ENCODE measurements around the gene PPP6R3. TPM values are rescaled to one million over a fixed set of nuclear protein-coding genes. Genes with fewer than 3 reads are reported as not detected.

PPP6R3 gene
- total and polyA plus RNA-seq, 2 of the 8 experiments (the other 6 are each of a cell fraction or from before 2014, with no cell fraction given): 44.6 to 150 TPM

GRCh38 chr11:68584991-68585524, 124.5 kb downstream of the PPP6R3 start:
- Histone ChIP-seq H2BK5ac (ENCODE audit: low read depth, low read length) (no peak overlapping the region), H4K8ac (ENCODE audit: extremely low read depth, insufficient read depth, low read length) (no peak overlapping the region), H3K27ac (ENCODE audit: low read depth, low read length) (no peak overlapping the region), H3K79me1 (ENCODE audit: low read depth, low read length) (peaks cover under 1% of the 10 kb centered on the region; the same call in 1 of the 2 replicates), H3K14ac (ENCODE audit: insufficient read length) (no peak overlapping the region), H3K79me2 (ENCODE audit: control insufficient read depth in 1 of 2, insufficient read depth in 2 of 2, low read length in 2 of 2) (peaks cover 0 to 11% of the 10 kb centered on the region in 2 experiments; a peak in 1 of 4 replicates), H3K9me3 (ENCODE audit: insufficient read depth in 2 of 2, low read depth in 1 of 2, low read length in 1 of 2) (no peaks in the 10 kb centered on the region), H3K27me3 (replicated peaks in 1 of 4; ENCODE audit: control insufficient read depth in 3 of 4, extremely low read depth in 1 of 4, insufficient read depth in 3 of 4, low read length in 3 of 4) (no peaks in the 10 kb centered on the region), H3K56ac (replicated peaks; ENCODE audit: insufficient read length, low read depth, low read length) (no peak overlapping the region), H4K5ac (ENCODE audit: insufficient read length, low read depth, low read length) (no peak overlapping the region), H2BK20ac (ENCODE audit: low read length) (no peak overlapping the region; the same call in 1 of the 2 replicates), H4K91ac (replicated peaks; ENCODE audit: insufficient read length, low read length) (no peak overlapping the region), H3K4me2 (ENCODE audit: insufficient read depth in 1 of 2, low read depth in 2 of 2, low read length in 2 of 2) (no peak overlapping the region), H2BK120ac (replicated peaks; ENCODE audit: low read depth, low read length) (no peak overlapping the region), H3K4me1 (replicated peaks in 1 of 4; ENCODE audit: control insufficient read depth in 3 of 4, insufficient read depth in 4 of 4, low read length in 3 of 4) (no peaks in the 10 kb centered on the region), H3K36me3 (ENCODE audit: control insufficient read depth in 2 of 4, insufficient read depth in 4 of 4, low read length in 3 of 4) (peaks cover 4 to 35% (median 23%) of the 10 kb centered on the region in 4 experiments; a peak in 7 of 8 replicates), H3K18ac (ENCODE audit: extremely low read depth, low read length) (no peak overlapping the region), H3K23ac (ENCODE audit: insufficient read length) (no peak overlapping the region), H3K4me3 (ENCODE audit: extremely low read depth in 1 of 4, insufficient read depth in 2 of 4, low read depth in 3 of 4, low read length in 4 of 4) (no peak overlapping the region), H2BK12ac (ENCODE audit: low read depth, low read length) (no peak overlapping the region), H2AFZ (ENCODE audit: low read length) (no peak overlapping the region), H3K23me2 (ENCODE audit: low read depth, low read length) (no peaks in the 10 kb centered on the region), H2BK15ac (ENCODE audit: low read length) (no peak overlapping the region), H4K20me1 (replicated peaks in 1 of 2; ENCODE audit: control insufficient read depth in 1 of 2, insufficient read depth in 2 of 2, low read length in 2 of 2) (peaks cover 0 to 4% of the 10 kb centered on the region in 2 experiments), H3K4ac (replicated peaks; ENCODE audit: insufficient read length, low read depth, low read length) (no peak overlapping the region), H2AK5ac (ENCODE audit: low read depth, low read length) (no peak overlapping the region), H3K9ac (replicated peaks in 1 of 4; ENCODE audit: extremely low read depth in 1 of 4, low read depth in 3 of 4, low read length in 3 of 4) (no peak overlapping the region)
- no peak for DNase-seq (ENCODE audit: low read depth in 1 of 2, low spot score in 2 of 2)
- ChIA-PET POLR2A (ENCODE audit: partially characterized antibody) (interaction anchor here (1.0 kb wide), 1 partner anchor 105 kb away, joined by 3 read pairs; no protein-coding TSS in a partner anchor), CTCF (ENCODE audit: partially characterized antibody) (interaction anchor here (0.7 to 4.0 kb wide), 14 partner anchors 7 to 164 kb away, joined by 3 to 28 read pairs (median 4); no protein-coding TSS in a partner anchor)
- FAIRE-seq: no peak
- TF ChIP-seq JUND (IDR thresholded peaks at IDR 0.05; ENCODE audit: low read length): no peak
- no peak for TF ChIP-seq KDM1A (IDR thresholded peaks at IDR 0.05; ENCODE audit: borderline replicate concordance, low read length)
- TF ChIP-seq BCL11A (IDR thresholded peaks at IDR 0.05; ENCODE audit: low read depth in 2 of 2, low read length in 2 of 2): no peak
- 88% methylated on average over 6 of the region's 6 CpGs; no CpG with 5 or more reads in 1 of the 2 experiments for WGBS, 2 experiments (ENCODE audit: extremely low coverage in 1 of 2, insufficient coverage in 1 of 2, insufficient read length in 1 of 2, insufficient replicate concordance in 2 of 2, low coverage in 1 of 2, low lambda C conversion rate in 2 of 2, missing lambda C conversion rate in 1 of 2)
